KMS-11 (cell line): ENCODE data around the gene CNNM3.
"Not testable (repeated sequence)": the region's sequence is repeated elsewhere in the genome, so short reads cannot be mapped to it uniquely, and the experiment has no call there.

Experiments used
- H2AFZ ChIP-seq: fragments of 200-600 bp; sonication (generic); 2 replicates; pipeline ENCODE4 v1.6.1; 2016; ENCODE audit warnings: antibody characterized with exemption, mixed run types, low read depth
- H3K27ac ChIP-seq: fragments of 200-600 bp; sonication (generic); 2 replicates; pipeline ENCODE4 v1.6.1; 2016; ENCODE audit warnings: mild to moderate bottlenecking, mixed run types
- H3K27me3 ChIP-seq: fragments of 200-600 bp; sonication (generic); 2 replicates; pipeline ENCODE4 v1.6.1; 2017; ENCODE audit warnings: mild to moderate bottlenecking, low read depth, mixed run types, moderate library complexity; ENCODE audit not compliant: insufficient read depth
- H3K36me3 ChIP-seq: fragments of 200-600 bp; sonication (generic); 2 replicates; pipeline ENCODE4 v1.6.1; 2017; ENCODE audit warnings: mild to moderate bottlenecking, mixed run types; ENCODE audit not compliant: insufficient read depth
- H3K4me1 ChIP-seq: fragments of 200-600 bp; sonication (generic); 2 replicates; pipeline ENCODE4 v1.6.1; 2016; ENCODE audit warnings: mild to moderate bottlenecking, low read depth, mixed run types; ENCODE audit not compliant: poor library complexity, severe bottlenecking
- H3K4me2 ChIP-seq: fragments of 200-600 bp; sonication (generic); 2 replicates; pipeline ENCODE4 v1.7.0; 2016; ENCODE audit warnings: mild to moderate bottlenecking, mixed run types
- H3K4me3 ChIP-seq: fragments of 200-600 bp; sonication (generic); IDR thresholded peaks from 2 replicates; pipeline ENCODE4 v1.6.1; 2017; ENCODE audit warnings: low read depth, low read length, mixed read lengths; ENCODE audit not compliant: insufficient read depth
- H3K79me2 ChIP-seq: fragments of 200-600 bp; sonication (generic); 2 replicates; pipeline ENCODE4 v1.6.1; 2016; ENCODE audit warnings: low read depth, mixed run types; ENCODE audit not compliant: insufficient read depth
- H3K9ac ChIP-seq: fragments of 200-600 bp; sonication (generic); 2 replicates; pipeline ENCODE4 v1.6.1; 2016; ENCODE audit warnings: mild to moderate bottlenecking, mixed run types
- H4K20me1 ChIP-seq: fragments of 200-600 bp; sonication (generic); 2 replicates; pipeline ENCODE4 v1.6.1; 2016; ENCODE audit warnings: mild to moderate bottlenecking, mixed run types; ENCODE audit not compliant: insufficient read depth
- CTCF ChIP-seq: fragments of 200-600 bp; sonication (generic); conservative IDR thresholded peaks from 2 replicates; pipeline ENCODE4 v1.6.1; 2017; ENCODE audit warnings: low read depth, mild to moderate bottlenecking, antibody characterized with exemption, low read length, moderate library complexity, mixed read lengths

Gene CNNM3

GRCh38 chr2:96789245-96789617 lies 26.8 kb upstream of the CNNM3 start:
- no peaks in the 10 kb centered on the region for H4K20me1 ChIP-seq
- H3K79me2 ChIP-seq: no peaks in the 10 kb centered on the region
- H3K36me3 ChIP-seq: no peaks in the 10 kb centered on the region
- H3K4me3 ChIP-seq: no peak overlapping the region
- no peak overlapping the region for H3K4me2 ChIP-seq
- H3K4me1 ChIP-seq: no peaks in the 10 kb centered on the region
- no peak overlapping the region for H3K27ac ChIP-seq
- no peak overlapping the region for H2AFZ ChIP-seq
- no peaks in the 10 kb centered on the region for H3K27me3 ChIP-seq
- no peak for TF ChIP-seq CTCF
- H3K9ac ChIP-seq: no peak overlapping the region

- no peak for TF ChIP-seq CTCF
- H4K20me1 ChIP-seq: no peaks in the 10 kb centered on the region
- no peak overlapping the region for H3K27ac ChIP-seq
- no peak overlapping the region for H3K4me2 ChIP-seq
- no peaks in the 10 kb centered on the region for H3K79me2 ChIP-seq
- H3K4me1 ChIP-seq: no peaks in the 10 kb centered on the region
- H3K27me3 ChIP-seq: no peaks in the 10 kb centered on the region
- no peak overlapping the region for H3K9ac ChIP-seq
- H3K4me3 ChIP-seq: no peak overlapping the region
- no peaks in the 10 kb centered on the region for H3K36me3 ChIP-seq
- H2AFZ ChIP-seq: no peak overlapping the region
These were observed 23.0 kb upstream of the CNNM3 start for GRCh38 chr2:96792772-96793749.

GRCh38 chr2:96795076-96795475 lies 21.0 kb upstream of the CNNM3 start:
- no peaks in the 10 kb centered on the region for H3K36me3 ChIP-seq
- no peak overlapping the region for H3K9ac ChIP-seq
- no peak overlapping the region for H2AFZ ChIP-seq
- H3K79me2 ChIP-seq: no peaks in the 10 kb centered on the region
- H3K4me2 ChIP-seq: no peak overlapping the region
- no peak overlapping the region for H3K27ac ChIP-seq
- no peak overlapping the region for H3K4me3 ChIP-seq
- TF ChIP-seq CTCF: no peak
- no peaks in the 10 kb centered on the region for H4K20me1 ChIP-seq
- H3K4me1 ChIP-seq: no peaks in the 10 kb centered on the region
- no peaks in the 10 kb centered on the region for H3K27me3 ChIP-seq

- H3K4me2 ChIP-seq, H3K9ac ChIP-seq, H3K4me3 ChIP-seq, H4K20me1 ChIP-seq, H3K4me1 ChIP-seq, H3K27me3 ChIP-seq, H2AFZ ChIP-seq, H3K36me3 ChIP-seq, H3K27ac ChIP-seq, H3K79me2 ChIP-seq: not testable (repeated sequence)
These were observed 19.6 kb upstream of the CNNM3 start for GRCh38 chr2:96796497-96796896.

- no peaks in the 10 kb centered on the region for H4K20me1 ChIP-seq
- H3K27me3 ChIP-seq: no peaks in the 10 kb centered on the region
- H3K36me3 ChIP-seq: no peaks in the 10 kb centered on the region
- no peak overlapping the region for H2AFZ ChIP-seq
- H3K4me3 ChIP-seq: no peak overlapping the region
- H3K4me2 ChIP-seq: no peak overlapping the region
- no peak overlapping the region for H3K27ac ChIP-seq
- no peak overlapping the region for H3K9ac ChIP-seq
- H3K4me1 ChIP-seq: no peaks in the 10 kb centered on the region
- no peaks in the 10 kb centered on the region for H3K79me2 ChIP-seq
- no peak for TF ChIP-seq CTCF
These were observed 18.9 kb upstream of the CNNM3 start for GRCh38 chr2:96797066-96797625.
